Panc1 (cell line): ENCODE measurements around the gene UBE2E2. TPM values are rescaled to one million over a fixed set of nuclear protein-coding genes. Genes with fewer than 3 reads are reported as not detected.

Experiments used
- ATAC-seq: fragments of 200-7000 bp; cut with Tn5 transposase; 2 replicates; pipeline ENCODE4 v1.9.1; 2020; ENCODE audit warnings: mild to moderate bottlenecking, moderate library complexity
- BruUV-seq: library from RNA; stranded (reverse); fragments of 400-500 nt; replicated peaks from 2 replicates; lab custom pipeline; 2021; lab: Mats Ljungman, UMichigan
- CTCF ChIA-PET: fragments of 300-600 bp; sonication (Branson Sonifier 250); formaldehyde crosslinking; loops from one replicate; lab custom pipeline; 2022; ENCODE audit warnings: antibody characterized with exemption; lab: Charles Lee
- POLR2A ChIA-PET: fragments of 300-600 bp; sonication (Branson Sonifier 250); formaldehyde crosslinking; loops from one replicate; lab custom pipeline; 2022; ENCODE audit warnings: antibody characterized with exemption; lab: Charles Lee
- DNase-seq: peaks from one replicate; pipeline ENCODE4 v3.0.0-alpha.2; 2010; ENCODE audit warnings: low read depth, low spot score
- H3K27ac ChIP-seq: 2 replicates; pipeline ENCODE4 v1.5.1; 2011; ENCODE audit warnings: mild to moderate bottlenecking, low read length, inconsistent platforms
- H3K27me3 ChIP-seq: fragments of 200-500 bp; sonication (Bioruptor generic); 2 replicates; pipeline ENCODE4 v1.6.0; 2014; ENCODE audit warnings: low read length, inconsistent platforms; ENCODE audit not compliant: control insufficient read depth, insufficient read depth
- H3K36me3 ChIP-seq: fragments of 200-500 bp; sonication (Bioruptor generic); 2 replicates; pipeline ENCODE4 v1.5.1; 2014; ENCODE audit warnings: inconsistent platforms, mild to moderate bottlenecking, low read length, moderate library complexity; ENCODE audit not compliant: control insufficient read depth, insufficient read depth
- H3K4me1 ChIP-seq: 2 replicates; pipeline ENCODE4 v1.5.1; 2011; ENCODE audit warnings: inconsistent platforms, mild to moderate bottlenecking, low read length, moderate library complexity; ENCODE audit not compliant: control insufficient read depth, insufficient read depth
- H3K4me3 ChIP-seq, 2 experiments: 2 replicates each; pipeline ENCODE4 v1.5.1; 2011 to 2012; ENCODE audit warnings: low read depth in 2 of 2, low read length in 2 of 2, mild to moderate bottlenecking in 2 of 2, inconsistent platforms in 1 of 2, moderate library complexity in 1 of 2
- H3K9me3 ChIP-seq: fragments of 200-500 bp; sonication (Bioruptor generic); 2 replicates; pipeline ENCODE4 v1.5.1; 2014; ENCODE audit warnings: low read depth, mild to moderate bottlenecking, inconsistent platforms, low read length, moderate library complexity; ENCODE audit not compliant: control insufficient read depth, insufficient read depth
- CTCF ChIP-seq: fragments of 450-650 bp; IDR thresholded peaks from 2 replicates; pipeline ENCODE4 v1.5.1; 2017; ENCODE audit warnings: mild to moderate bottlenecking
- POLR2AphosphoS5 ChIP-seq: IDR thresholded peaks from 2 replicates; pipeline ENCODE4 v1.6.1; 2012; ENCODE audit warnings: mild to moderate bottlenecking, low read depth, low read length, moderate library complexity
- REST ChIP-seq, 2 experiments: IDR thresholded peaks; 2 replicates each; pipeline ENCODE4 v1.6.1; 2011 to 2012; ENCODE audit warnings: low read depth in 2 of 2, control low read depth in 1 of 2, low read length in 1 of 2, mild to moderate bottlenecking in 1 of 2, moderate library complexity in 1 of 2; ENCODE audit not compliant: insufficient read depth in 1 of 2
- SIN3A ChIP-seq: IDR thresholded peaks from 2 replicates; pipeline ENCODE4 v1.6.1; 2012; ENCODE audit warnings: low read depth, mild to moderate bottlenecking, low read length, moderate library complexity, borderline replicate concordance; ENCODE audit not compliant: insufficient read depth
- TCF7L2 ChIP-seq: IDR thresholded peaks from 2 replicates; pipeline ENCODE4 v1.6.1; 2011; ENCODE audit warnings: mild to moderate bottlenecking, low read depth, low read length, inconsistent platforms
- in situ Hi-C: cut with HindIII; loops from 2 replicates; pipeline ENCODE4 v1.10.0; 2016; ENCODE audit warnings: low sequenced_read_pairs, low pct_unique_long_range_greater_than_20kb
- intact Hi-C: fragments of 100-400 bp; cut with micrococcal nuclease; formaldehyde crosslinking; loops from one replicate; pipeline ENCODE4 v1.10.0; 2022; ENCODE audit not compliant: unreplicated experiment
- total RNA-seq: library from RNA; stranded (reverse); gene quantifications from one replicate; pipeline ENCODE4 v1.2.1, GENCODE V29; 2021; ENCODE audit not compliant: unreplicated experiment

The UBE2E2 gene
- total RNA-seq, 1 experiment from 2014 or later = 38.2 TPM

- Histone ChIP-seq H3K27ac (no peak overlapping the region), H3K9me3 (no peaks in the 10 kb centered on the region), H3K4me3 (no peak overlapping the region), H3K36me3 (no peaks in the 10 kb centered on the region), H3K4me1 (no peaks in the 10 kb centered on the region), H3K27me3 (no peaks in the 10 kb centered on the region)
- CTCF ChIA-PET = no interaction called here
- no TSS peak for BruUV-seq
- DNase-seq (no peak), ATAC-seq (no peak)
- POLR2A ChIA-PET = no interaction called here
- TF ChIP-seq CTCF (no peak), TCF7L2 (no peak), POLR2AphosphoS5 (no peak), REST (IDR thresholded peaks at IDR 0.05; ENCODE audit: insufficient read depth in 1 of 2, low read depth in 2 of 2, low read length in 1 of 2) (no peak), SIN3A (no peak)
- in situ Hi-C loops = no loop called here
- intact Hi-C loops = no loop called here
Observed at GRCh38 chr3:23442598-23443383, 239.7 kb downstream of the UBE2E2 start.

GRCh38 chr3:23444386-23444785 is 241.3 kb downstream of the UBE2E2 start:
- Histone ChIP-seq H3K27me3 (no peaks in the 10 kb centered on the region), H3K36me3 (no peaks in the 10 kb centered on the region), H3K4me3 (no peak overlapping the region), H3K9me3 (no peaks in the 10 kb centered on the region), H3K27ac (no peak overlapping the region), H3K4me1 (no peaks in the 10 kb centered on the region)
- DNase-seq = no peak
- in situ Hi-C loops = no loop called here
- no TSS peak for BruUV-seq
- ChIA-PET CTCF (no interaction called here), POLR2A (no interaction called here)
- TF ChIP-seq POLR2AphosphoS5 (no peak), TCF7L2 (no peak), CTCF (no peak), REST (IDR thresholded peaks at IDR 0.05; ENCODE audit: insufficient read depth in 1 of 2, low read depth in 2 of 2, low read length in 1 of 2) (no peak), SIN3A (no peak)
- no peak for ATAC-seq
- intact Hi-C loops = no loop called here
